Effector memory CD4-positive, alpha-beta T cell (primary cell): ENCODE data around the gene LRRC4C.

Experiments used
- DNase-seq, 3 donors: peaks; one replicate each; pipeline ENCODE4 v3.0.0-alpha.2; 2020
- H3K27ac ChIP-seq: 2 replicates; pipeline ENCODE4 v1.7.0; 2013; ENCODE audit warnings: mild to moderate bottlenecking, low read length, moderate library complexity; ENCODE audit not compliant: insufficient read depth, poor library complexity, severe bottlenecking
- H3K27me3 ChIP-seq: replicated peaks from 2 replicates; pipeline ENCODE4 v1.7.0; 2013; ENCODE audit warnings: mild to moderate bottlenecking, low read length; ENCODE audit not compliant: insufficient read depth, control insufficient read depth, poor library complexity, severe bottlenecking
- H3K36me3 ChIP-seq: 2 replicates; pipeline ENCODE4 v1.7.0; 2013; ENCODE audit warnings: mild to moderate bottlenecking, low read length, moderate library complexity; ENCODE audit not compliant: control insufficient read depth, insufficient read depth
- H3K4me1 ChIP-seq: 2 replicates; pipeline ENCODE4 v1.7.0; 2013; ENCODE audit warnings: low read length, mild to moderate bottlenecking; ENCODE audit not compliant: control insufficient read depth, insufficient read depth, poor library complexity, severe bottlenecking
- H3K4me3 ChIP-seq: 2 replicates; pipeline ENCODE4 v1.7.0; 2013; ENCODE audit warnings: low read length, low read depth, mild to moderate bottlenecking; ENCODE audit not compliant: insufficient read depth, poor library complexity, severe bottlenecking
- H3K9me3 ChIP-seq: 2 replicates; pipeline ENCODE4 v1.7.0; 2013; ENCODE audit warnings: mild to moderate bottlenecking, low read length, moderate library complexity; ENCODE audit not compliant: control insufficient read depth

LRRC4C gene

DNA sequence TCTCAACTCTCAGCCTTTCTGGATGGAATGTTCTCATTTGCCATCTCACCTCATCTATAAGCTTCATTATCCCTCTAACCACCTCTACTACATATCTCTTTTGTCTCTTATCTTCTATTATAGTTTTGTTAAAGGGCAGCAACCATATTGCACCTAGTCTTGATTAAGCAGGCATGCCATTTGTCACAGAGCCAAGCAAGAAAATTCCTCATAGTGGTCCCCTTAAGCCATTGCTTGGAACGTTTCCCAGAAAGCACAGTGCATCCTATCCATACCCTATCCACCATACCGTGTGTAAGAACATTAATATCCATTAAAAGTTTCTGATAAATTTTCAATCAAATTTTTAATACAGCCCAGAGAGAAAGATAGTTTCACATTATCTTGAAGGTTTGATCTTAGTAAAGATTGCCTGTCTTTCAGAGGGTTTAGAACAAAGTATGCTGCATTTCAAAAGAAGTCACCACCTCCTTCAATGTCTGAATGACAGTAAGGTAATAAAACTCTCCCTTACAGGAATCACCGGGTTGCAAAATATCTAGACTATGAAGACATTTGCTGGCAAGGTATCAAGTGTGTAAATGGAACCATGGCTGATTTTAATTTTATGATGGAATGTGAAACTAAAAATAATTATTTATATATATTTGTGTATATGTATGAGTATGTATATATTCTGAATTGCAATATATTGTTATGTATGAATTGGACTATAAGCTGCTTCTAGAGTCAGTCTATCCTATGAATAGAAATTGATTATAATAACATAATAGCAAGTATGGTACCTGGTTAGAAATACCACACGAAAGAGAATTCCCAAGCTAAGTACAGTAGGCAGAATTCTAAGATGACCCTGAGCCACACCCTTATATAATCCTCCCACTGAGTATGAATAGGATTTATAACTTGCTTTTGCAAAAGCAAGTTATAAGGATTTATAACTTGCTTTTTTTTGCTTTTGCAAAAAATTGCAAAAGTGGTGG lies 1296.3 kb downstream of the LRRC4C start:
- no peak for DNase-seq
- no peaks in the 10 kb centered on the region for H3K36me3 ChIP-seq

DNA sequence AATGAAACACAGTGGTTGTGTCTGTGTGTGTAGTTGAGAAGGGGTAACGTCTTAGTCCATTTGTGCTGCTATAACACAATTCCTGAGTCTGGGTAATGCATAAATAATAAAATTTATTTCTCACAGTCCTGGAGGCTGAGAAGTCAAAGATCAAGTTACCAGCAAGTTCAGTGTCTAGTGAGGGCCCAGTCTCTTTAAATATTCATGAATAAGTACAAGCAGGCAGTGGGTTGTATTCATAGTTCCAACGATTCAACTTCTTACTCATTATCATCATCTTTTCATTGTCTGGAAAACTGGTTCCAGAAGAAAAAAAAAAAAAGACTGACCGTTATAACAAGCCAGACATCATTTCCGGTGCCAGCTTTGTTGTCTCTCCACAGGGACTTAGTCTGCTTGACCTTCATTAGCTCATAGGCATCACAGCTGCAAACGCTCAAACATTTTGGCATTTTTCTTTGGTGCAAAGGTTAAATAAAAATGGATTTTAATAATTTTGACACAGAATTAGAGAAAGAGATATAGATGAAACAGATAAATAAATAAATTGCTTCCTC lies 1297.5 kb downstream of the LRRC4C start:
- no peaks in the 10 kb centered on the region for H3K36me3 ChIP-seq
- no peak overlapping the region for H3K4me3 ChIP-seq
- H3K27me3 ChIP-seq, result no peaks in the 10 kb centered on the region
- H3K9me3 ChIP-seq, result no peaks in the 10 kb centered on the region
- no peaks in the 10 kb centered on the region for H3K4me1 ChIP-seq
- DNase-seq, result no peak
- no peak overlapping the region for H3K27ac ChIP-seq

More for the DNA sequence above, 1296.3 kb downstream of the LRRC4C start:
- H3K27me3 ChIP-seq, result no peaks in the 10 kb centered on the region
- H3K4me3 ChIP-seq, result no peak overlapping the region
- H3K4me1 ChIP-seq, result no peaks in the 10 kb centered on the region
- no peaks in the 10 kb centered on the region for H3K9me3 ChIP-seq
- no peak overlapping the region for H3K27ac ChIP-seq

DNA sequence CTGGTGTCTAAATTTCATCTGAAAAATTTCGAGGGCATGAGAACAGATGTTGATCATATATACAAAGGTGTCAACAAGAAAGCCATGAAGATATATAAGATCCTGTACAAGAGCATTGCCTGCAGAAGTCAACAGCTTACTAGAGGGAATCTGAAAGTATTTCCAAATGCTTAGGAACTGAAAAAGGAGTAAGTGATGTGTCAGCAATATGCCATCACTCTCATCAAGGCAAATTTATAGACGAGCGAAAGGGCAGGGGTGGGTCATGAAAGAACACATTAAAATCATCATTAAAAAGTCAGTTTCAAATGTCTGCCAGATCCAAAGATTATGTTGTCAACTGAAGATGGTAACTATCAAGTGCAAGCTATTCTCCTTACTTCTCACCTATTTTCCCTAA lies 1299.0 kb downstream of the LRRC4C start:
- no peaks in the 10 kb centered on the region for H3K9me3 ChIP-seq

DNA sequence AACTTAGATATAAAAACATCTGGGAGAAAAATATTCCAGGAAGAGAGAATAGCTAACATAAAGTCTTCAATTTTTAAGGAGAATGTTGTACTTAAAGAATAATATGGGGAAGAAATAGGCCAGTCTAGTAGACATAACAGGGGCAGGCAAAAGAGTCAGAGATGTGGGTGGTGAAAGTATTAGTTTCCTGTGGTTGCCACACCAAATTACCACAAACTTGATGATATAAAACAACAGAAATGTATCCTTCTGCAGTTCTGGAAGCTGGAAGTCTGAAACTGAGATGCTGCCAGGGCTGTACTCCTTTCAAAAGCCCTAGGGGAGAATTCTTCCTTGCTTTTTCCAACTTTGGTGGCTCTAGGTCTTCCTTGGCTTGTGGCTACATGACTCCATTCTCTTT lies 1309.7 kb downstream of the LRRC4C start:
- Histone ChIP-seq H3K27ac (no peak overlapping the region), H3K4me3 (no peak overlapping the region), H3K36me3 (no peaks in the 10 kb centered on the region), H3K27me3 (no peaks in the 10 kb centered on the region), H3K4me1 (no peaks in the 10 kb centered on the region), H3K9me3 (peaks cover 5% of the 10 kb centered on the region)
- DNase-seq, result no peak

More for the DNA sequence above, 1299.0 kb downstream of the LRRC4C start:
- Histone ChIP-seq H3K36me3 (no peaks in the 10 kb centered on the region), H3K4me1 (no peaks in the 10 kb centered on the region), H3K27ac (no peak overlapping the region), H3K27me3 (no peaks in the 10 kb centered on the region), H3K4me3 (no peak overlapping the region)
- no peak for DNase-seq

DNA sequence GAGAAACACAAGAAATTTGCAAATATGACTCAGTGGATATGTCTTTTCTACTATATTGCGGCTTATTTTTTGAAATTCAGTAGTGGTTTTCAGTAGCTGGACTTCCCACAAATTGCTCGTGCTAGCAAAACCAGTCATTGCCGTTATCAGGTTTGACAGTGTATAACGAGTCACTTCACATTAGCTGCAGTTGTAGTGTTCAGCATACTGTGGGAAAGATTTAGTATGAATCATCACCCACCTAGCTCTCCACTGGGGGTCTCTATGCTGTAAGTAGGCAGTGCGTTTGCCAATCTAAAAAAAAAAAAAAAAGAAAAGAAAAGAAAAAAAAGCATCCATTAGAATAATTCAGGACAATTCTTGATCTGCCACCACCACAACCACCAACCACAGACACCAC lies 1318.9 kb downstream of the LRRC4C start:
- Histone ChIP-seq H3K27me3 (no peaks in the 10 kb centered on the region), H3K4me3 (no peak overlapping the region)

DNA sequence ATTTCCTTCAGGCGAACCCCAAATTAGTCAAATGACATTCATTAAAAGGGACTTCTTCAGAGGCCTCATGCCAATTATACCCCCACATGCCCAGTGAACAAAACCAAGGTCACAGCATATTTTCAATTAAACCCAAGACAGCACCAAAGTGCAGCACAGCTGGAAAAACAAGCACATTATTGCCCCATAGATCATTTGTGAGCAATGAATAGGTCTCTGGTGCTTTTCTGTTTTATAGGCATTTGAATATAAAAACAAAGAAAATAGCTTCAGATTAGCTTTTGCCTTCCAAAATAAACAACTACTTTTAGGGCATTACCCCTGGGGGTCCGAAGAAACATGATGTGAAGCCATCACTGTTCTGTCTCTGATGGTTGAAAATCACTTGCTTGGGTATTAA lies 1319.9 kb downstream of the LRRC4C start:
- H3K36me3 ChIP-seq, result no peaks in the 10 kb centered on the region
- H3K9me3 ChIP-seq, result no peaks in the 10 kb centered on the region
- no peaks in the 10 kb centered on the region for H3K4me1 ChIP-seq
- no peaks in the 10 kb centered on the region for H3K27me3 ChIP-seq
- H3K4me3 ChIP-seq, result no peak overlapping the region
- no peak overlapping the region for H3K27ac ChIP-seq
- DNase-seq, result no peak

More for the DNA sequence above, 1318.9 kb downstream of the LRRC4C start:
- no peak for DNase-seq
- Histone ChIP-seq H3K27ac (no peak overlapping the region), H3K36me3 (no peaks in the 10 kb centered on the region), H3K4me1 (no peaks in the 10 kb centered on the region), H3K9me3 (no peaks in the 10 kb centered on the region)

DNA sequence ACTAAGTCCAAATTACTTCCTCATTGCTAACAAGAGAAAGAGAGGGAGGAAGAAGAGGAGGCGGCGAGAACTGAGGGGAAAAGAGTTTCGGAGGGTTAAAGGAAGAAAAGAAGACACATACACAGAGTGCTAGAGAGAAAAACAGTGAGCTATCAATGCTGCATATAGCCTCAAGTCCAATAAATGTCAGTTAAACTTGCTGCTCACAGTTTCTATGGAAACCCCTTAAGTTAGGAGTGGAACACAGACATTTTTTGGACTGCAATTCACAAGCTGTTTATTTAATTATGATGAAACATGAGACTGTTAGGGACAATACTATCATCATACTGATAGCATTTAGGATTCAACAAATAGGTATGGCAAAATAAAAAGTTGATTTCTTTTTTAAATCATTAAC lies 1320.4 kb downstream of the LRRC4C start:
- H3K27me3 ChIP-seq, result no peaks in the 10 kb centered on the region
- H3K36me3 ChIP-seq, result no peaks in the 10 kb centered on the region
- H3K4me3 ChIP-seq, result no peak overlapping the region
- H3K27ac ChIP-seq, result no peak overlapping the region
- no peak for DNase-seq
- H3K4me1 ChIP-seq, result no peaks in the 10 kb centered on the region
- H3K9me3 ChIP-seq, result no peaks in the 10 kb centered on the region

DNA sequence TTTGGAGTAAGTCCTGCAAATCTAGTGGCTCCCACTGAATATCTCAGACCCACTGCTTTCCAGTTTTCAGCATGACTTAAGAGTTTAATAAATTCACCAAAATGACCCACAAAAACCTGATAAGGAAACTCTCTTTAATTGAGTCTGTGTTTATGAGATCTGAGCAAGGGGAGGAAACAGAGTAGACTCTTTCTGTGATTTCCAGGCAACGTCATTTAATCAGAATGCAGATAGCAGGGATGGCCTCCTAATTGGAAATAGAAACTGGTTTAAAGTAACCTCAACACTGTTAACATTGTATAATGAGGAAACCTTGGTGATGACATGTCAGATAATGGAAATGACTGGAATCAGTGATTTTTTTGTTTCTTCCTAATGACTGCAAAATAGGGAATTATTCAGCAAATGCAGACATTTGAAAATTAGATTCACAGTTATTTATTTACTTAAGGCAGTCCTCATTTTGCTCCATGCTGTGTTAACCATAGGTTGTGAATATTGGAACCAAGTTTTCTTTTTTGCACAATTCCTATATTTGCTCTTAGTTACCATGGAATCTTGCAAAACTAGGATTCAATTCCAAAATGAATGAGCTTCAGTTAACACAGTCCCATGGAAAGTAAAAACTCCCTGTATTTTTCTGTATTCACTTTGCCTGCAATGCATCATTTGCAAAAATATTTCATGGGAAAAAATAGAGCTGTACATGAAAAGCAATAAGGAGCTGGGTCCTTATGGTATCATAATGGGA lies 1324.5 kb downstream of the LRRC4C start:
- Histone ChIP-seq H3K9me3 (no peaks in the 10 kb centered on the region), H3K4me1 (no peaks in the 10 kb centered on the region), H3K27ac (no peak overlapping the region), H3K36me3 (no peaks in the 10 kb centered on the region), H3K4me3 (no peak overlapping the region), H3K27me3 (no peaks in the 10 kb centered on the region)
- no peak for DNase-seq

DNA sequence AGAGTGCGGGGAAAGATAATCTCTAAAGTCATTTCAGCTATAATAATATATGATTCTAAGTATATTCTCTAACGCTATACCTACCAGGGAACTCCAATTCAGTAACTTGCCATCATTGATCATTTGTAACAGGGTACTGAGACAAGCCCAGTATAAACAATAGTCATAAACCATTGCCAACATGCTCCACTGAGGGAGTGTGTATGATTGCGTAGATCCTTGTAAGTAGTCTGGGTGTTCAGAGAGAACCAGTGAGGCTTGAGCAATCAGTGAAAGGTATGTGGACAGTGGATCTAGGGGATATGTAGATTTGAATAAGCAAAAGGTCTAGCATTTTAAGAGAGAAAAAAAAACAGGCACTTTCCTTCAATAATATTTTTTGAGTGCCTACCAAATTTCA lies 1326.0 kb downstream of the LRRC4C start:
- no peak overlapping the region for H3K27ac ChIP-seq
- H3K27me3 ChIP-seq, result no peaks in the 10 kb centered on the region
- H3K4me1 ChIP-seq, result no peaks in the 10 kb centered on the region
- H3K36me3 ChIP-seq, result no peaks in the 10 kb centered on the region
- H3K9me3 ChIP-seq, result no peaks in the 10 kb centered on the region
- no peak for DNase-seq
- no peak overlapping the region for H3K4me3 ChIP-seq

DNA sequence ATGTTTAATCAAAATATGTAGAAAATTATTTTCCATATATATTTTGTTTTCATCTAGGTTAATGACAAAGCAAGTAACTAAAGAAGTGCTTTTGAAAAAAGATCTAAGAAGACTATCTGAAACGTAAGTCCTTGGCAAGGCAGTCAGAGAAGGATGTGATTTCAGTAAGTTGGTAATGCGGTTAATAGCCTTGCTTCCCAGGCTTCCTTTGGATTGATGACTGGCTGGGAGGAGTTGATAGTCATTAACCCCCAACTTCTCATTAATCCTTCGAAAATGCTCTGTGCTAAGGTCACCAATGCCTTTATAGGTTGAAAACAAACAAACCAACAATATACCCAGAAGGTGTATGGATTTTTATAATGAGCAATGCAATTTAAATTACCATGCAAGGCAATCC lies 1326.5 kb downstream of the LRRC4C start:
- H3K27ac ChIP-seq, result no peak overlapping the region
- DNase-seq, result no peak
- no peaks in the 10 kb centered on the region for H3K27me3 ChIP-seq
- H3K4me3 ChIP-seq, result no peak overlapping the region
- no peaks in the 10 kb centered on the region for H3K9me3 ChIP-seq
- no peaks in the 10 kb centered on the region for H3K4me1 ChIP-seq
- no peaks in the 10 kb centered on the region for H3K36me3 ChIP-seq
